GM18517 (cell line): ENCODE results near the gene METTL18.

Source experiments
- ATAC-seq: cut with Tn5 transposase; IDR thresholded peaks from one replicate; pipeline ENCODE4 v1.9.1; 2021; ENCODE audit warnings: mild to moderate bottlenecking, moderate library complexity; ENCODE audit not compliant: unreplicated experiment

METTL18 gene

DNA sequence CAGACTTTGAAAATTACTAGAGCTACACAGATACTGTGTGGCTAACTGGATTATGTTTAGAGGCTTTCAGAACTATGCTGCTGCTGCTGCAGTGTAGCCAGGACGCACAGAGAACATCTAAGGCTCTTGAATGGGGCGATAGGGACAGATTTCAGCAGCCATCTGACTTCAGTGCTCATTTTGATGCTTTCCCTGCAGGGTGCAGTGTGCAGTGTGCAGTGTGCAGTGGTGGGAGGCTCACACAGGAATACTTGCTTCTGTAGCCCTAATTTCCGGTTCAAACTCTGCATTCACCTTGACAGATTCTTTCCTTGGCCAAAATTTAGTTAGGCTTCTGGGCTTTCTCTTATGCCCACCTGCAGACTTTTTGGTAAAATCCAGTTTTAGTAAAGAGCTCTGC is 7.7 kb downstream of the METTL18 start:
- no peak for ATAC-seq

DNA sequence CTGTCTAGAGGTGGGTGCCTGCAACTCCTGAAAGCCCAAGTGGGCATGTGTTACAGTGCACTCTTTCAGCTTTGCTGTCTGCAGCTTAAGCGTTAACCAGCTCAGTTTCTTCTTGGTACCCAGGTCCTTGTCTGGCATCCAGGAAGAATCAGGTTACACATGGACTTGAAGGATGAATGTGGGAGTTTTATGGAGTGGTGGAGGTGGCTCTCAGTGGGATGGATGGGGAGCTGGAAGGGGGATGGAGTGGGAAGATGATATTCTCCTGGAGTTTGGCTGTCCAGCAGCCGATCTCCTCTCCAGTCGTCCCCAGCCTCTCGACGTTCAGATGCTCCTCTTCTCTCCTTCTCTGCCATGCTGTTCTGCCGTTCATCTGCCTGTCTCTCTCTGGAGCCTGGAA is 9.4 kb downstream of the METTL18 start:
- no peak for ATAC-seq

GRCh38 chr1:169784102-169784501 is 10.6 kb downstream of the METTL18 start:
- no peak for ATAC-seq

GRCh38 chr1:169782596-169782995 is 12.1 kb downstream of the METTL18 start:
- ATAC-seq, result no peak

DNA sequence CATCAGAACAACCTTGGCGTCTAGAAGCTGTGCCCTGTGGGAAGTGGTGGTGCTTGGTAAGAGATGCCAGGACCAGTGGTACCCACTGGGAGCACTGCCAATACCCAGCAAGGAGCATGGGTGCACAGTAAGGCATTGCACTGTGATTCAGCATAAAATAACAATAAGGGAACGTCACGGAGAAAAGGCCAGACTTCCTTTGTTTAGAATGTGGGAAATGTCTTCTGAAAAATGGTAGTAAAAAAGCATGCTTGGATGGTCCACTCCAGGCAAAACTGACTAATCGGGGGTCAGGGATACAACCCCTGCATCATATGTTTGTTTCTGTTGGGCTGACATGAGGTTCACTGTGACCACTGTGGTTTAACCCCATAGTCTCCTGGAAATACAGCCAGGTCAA is 14.7 kb downstream of the METTL18 start:
- no peak for ATAC-seq

- no peak for ATAC-seq
Observed at GRCh38 chr1:169779150-169779549, 15.6 kb downstream of the METTL18 start.

DNA sequence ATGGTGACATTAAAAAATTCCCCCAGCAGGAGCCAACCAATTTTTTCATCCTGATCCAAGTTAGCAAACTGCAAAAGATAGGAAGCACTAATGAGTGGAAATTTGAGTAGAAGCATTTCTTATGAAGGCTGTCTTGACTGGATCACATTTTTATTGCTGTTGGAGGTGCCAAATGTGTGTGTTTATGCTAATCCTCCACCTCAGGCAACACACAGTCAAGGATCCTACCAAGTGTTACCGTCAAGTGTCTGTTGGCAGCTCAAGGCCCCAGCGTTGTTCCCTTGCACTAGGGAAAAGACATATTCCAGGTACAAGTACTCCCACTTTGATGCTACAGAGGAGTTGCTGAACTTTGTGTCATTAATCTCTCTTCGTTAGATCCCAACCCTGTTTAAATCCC is 18.3 kb downstream of the METTL18 start:
- ATAC-seq, result no peak

DNA sequence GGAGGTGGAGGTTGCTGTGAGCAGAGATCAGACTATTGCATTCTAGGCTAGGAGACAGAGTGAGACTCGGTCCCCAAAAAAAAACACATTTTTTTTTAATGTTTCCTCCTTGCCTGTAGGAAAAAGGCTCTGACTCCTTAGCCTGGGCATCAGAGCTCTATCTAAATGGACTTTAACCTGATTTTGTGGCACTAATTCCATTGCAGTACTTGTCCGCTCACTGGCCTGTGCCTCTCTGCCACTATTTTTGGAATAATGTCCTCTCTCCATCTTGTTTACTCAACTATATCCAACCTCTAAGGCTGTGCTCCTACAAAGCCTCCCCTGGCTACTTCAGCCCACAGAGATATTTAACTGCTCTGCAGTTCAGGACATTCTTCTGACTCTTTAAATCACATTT is 26.5 kb downstream of the METTL18 start:
- no peak for ATAC-seq

DNA sequence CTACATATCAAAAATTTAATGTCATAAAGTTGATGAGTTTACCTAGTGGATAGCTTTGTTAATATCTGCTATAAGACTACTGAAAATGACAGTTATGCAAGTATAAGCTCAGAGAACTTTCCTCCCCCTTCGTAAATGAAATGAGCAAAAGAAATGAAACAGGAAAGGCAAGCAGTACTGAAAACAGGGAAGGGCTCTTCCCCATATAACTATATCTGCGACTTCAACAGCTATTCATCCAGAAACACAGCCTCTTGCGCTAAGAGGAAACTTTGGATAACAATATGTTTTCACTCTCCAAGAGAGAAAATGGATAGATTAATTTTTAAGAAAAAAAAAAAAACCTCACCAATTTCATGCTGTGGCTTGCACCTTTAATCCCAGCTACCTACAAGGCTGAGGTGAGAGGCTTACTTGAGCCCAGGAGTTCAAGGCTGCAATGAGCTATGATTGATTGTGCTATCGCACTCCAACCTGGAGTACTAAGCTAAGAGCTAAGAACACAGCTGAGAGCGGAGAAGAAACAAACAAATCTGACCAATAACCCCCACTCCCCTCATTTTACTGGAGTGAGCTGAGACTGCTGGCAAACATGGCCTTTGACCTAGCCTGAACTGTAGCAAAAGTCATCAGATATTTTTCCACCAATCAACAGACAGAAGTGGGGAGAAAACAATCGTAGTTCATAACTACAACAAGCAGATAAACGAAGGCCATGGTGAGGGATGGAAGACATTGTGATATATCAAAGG is 29.0 kb downstream of the METTL18 start:
- no peak for ATAC-seq

GRCh38 chr1:169764919-169765318 is 29.8 kb downstream of the METTL18 start:
- ATAC-seq, result no peak

DNA sequence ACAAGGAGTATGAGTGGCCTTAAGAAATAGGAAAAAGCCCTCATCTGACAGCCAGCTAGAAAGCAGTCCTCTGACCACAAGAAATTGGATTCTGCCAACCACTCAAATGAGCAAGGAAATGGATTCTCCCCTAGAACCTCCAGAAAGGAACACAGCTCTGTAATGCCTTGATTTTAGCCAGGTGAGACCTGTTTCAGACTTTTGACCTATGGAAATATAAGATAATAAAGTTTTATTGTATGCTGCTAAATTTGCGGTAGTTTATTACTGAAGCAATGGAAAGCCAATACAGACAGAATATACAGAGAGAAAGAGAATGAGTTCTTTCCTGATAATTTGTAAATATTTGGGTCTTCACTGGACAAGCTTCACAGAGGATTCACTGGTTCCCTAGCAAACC is 32.0 kb downstream of the METTL18 start:
- ATAC-seq, result no peak

DNA sequence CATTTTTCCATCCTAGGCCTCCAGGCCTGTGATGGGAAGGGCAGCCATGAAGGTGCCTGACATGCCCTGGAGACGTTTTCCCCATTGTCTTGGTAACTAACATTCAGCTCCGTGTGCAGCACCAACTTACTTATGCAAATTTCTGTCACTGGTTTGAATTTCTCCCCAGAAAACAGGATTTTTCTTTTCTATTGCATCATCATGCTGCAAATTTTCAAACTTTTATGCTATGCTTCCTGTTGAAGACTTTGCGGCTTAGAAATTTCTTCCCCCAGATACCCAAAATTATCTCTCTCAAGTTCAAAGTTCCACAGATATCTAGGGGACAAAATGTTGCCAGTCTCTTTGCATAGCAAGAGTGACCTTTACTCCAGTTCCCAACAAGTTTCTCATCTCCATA is 35.7 kb downstream of the METTL18 start:
- no peak for ATAC-seq

DNA sequence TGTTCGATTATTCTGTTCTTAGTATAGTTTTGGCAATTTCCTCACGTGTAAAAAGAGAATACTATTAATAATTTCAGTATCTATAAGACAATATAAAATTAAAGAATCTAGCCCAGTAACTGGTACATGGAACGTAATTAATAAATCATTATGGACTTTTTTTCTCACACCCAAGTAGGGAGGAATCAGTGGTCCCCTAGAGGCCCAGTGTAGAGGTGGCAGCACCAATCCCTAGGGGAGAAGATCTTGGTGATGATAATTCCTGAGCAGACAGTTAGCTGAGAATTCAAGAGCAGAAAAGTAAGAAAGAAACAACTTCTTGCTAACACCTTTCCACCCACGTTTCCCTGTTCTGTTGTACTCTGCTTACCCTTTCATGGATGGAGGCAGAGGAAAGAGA is 41.2 kb downstream of the METTL18 start:
- ATAC-seq, result no peak

DNA sequence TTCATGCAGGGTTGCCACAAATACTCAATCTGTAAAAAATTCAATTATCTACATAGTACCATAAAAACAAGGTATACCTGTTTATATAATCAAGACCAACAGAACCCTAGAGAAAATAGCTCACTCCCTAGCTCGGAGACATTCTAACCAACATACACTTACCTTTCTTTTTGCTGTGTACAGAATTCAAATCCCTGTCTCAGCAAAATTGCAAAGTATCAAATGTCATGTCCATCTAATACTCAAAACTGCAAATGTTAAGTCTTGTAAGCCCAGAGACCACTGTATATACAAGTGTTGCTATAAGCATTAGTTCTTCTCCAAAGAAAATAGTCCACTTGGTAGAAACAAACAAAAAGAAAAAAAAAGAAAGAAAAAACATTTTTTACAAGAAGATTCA is 44.7 kb downstream of the METTL18 start:
- ATAC-seq, result no peak

DNA sequence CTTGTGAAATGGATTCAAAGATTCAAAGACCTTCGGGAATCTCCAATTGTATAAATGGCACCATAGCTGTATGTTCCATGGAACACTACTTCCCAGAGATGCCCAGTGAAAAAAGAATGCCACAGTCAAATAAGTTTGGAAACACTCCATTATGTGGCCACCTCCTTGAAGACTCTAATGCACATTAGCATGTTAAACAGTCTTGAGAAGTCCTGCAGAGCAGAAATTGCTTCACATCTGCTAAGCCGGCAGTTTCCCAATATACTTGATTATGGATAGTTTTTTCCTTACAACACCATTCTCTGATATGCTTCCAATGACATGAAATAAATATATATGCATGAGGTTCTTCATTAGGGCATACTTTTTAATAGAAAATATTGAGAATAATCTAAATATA is 48.2 kb downstream of the METTL18 start:
- ATAC-seq, result no peak

DNA sequence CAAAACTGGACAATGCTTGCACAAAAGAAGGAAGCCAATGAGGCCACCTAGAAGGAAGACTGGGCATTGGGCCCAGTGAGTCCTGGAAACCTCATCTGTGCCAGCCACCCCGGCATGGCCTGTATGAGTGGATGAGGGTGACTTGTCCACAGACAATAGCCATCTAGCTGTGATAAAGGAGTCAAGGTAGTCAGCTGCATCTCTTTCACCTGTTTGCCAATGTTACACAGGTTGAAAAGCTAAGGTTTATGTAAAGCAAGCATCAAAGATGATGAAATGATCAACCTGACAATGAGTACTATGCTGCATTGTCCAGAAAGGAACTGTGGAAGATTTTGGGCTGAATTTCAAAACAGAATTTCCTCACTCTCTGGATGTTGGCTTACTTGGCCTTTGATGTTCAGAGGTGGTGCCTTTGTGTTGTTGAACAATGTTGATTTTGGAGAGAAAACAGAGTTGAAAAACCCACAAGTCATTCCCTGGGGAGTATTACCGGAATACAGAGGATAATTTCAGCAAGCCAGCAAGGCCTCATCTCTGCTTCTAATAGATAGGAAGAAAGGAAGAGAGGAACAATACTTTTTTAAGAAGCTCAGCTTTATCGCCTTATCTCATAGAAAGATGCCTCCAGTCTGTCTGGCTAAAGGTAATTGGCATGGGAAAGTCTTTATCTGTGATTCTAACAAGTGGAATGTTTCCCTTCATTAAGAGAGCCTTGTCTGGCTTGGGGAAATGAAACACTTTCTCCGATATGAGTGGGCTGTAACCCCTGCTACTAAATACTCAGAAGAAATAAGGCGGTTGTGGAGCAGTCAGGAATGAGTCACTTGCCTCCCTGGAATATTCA is 49.5 kb downstream of the METTL18 start:
- no peak for ATAC-seq
